GM23338 (cell line): Measurements from ENCODE around the gene INTS13. TPM values are rescaled to one million over a fixed set of nuclear protein-coding genes. Genes with fewer than 3 reads are reported as not detected.
"Not testable (repeated sequence)": the region's sequence is repeated elsewhere in the genome, so short reads cannot be mapped to it uniquely, and the experiment has no call there.

Experiments
- ATAC-seq: fragments of 200-7000 bp; cut with Tn5 transposase; 3 replicates; pipeline ENCODE4 v1.9.1; 2020
- DNase-seq: peaks from one replicate; pipeline ENCODE4 v3.0.0-alpha.2; 2015; ENCODE audit warnings: low spot score
- H2AFZ ChIP-seq: fragments of 200-600 bp; sonication (generic); 2 replicates; pipeline ENCODE4 v1.8.0; 2016; ENCODE audit warnings: antibody characterized with exemption, mild to moderate bottlenecking, moderate library complexity
- H3F3A ChIP-seq: fragments of 200-600 bp; sonication (generic); replicated peaks from 2 replicates; pipeline ENCODE4 v1.8.0; 2017; ENCODE audit warnings: antibody characterized with exemption, mixed run types, low read depth
- H3K27ac ChIP-seq: fragments of 200-600 bp; sonication (generic); 2 replicates; pipeline ENCODE4 v1.6.1; 2016; ENCODE audit warnings: low read depth
- H3K27me3 ChIP-seq: fragments of 200-600 bp; sonication (generic); 2 replicates; pipeline ENCODE4 v1.8.0; 2016; ENCODE audit warnings: mild to moderate bottlenecking, mixed run types, moderate library complexity; ENCODE audit not compliant: insufficient read depth
- H3K36me3 ChIP-seq: fragments of 200-600 bp; sonication (generic); 2 replicates; pipeline ENCODE4 v1.8.0; 2016; ENCODE audit warnings: mild to moderate bottlenecking; ENCODE audit not compliant: insufficient read depth
- H3K4me1 ChIP-seq: fragments of 200-600 bp; sonication (generic); 2 replicates; pipeline ENCODE4 v1.8.0; 2016; ENCODE audit warnings: mild to moderate bottlenecking, moderate library complexity; ENCODE audit not compliant: insufficient read depth
- H3K4me2 ChIP-seq: fragments of 200-600 bp; sonication (generic); 2 replicates; pipeline ENCODE4 v1.7.1; 2017; ENCODE audit warnings: mixed run types
- H3K4me3 ChIP-seq: fragments of 200-600 bp; sonication (generic); 2 replicates; pipeline ENCODE4 v1.6.1; 2016; ENCODE audit warnings: mixed run types
- H3K79me2 ChIP-seq: fragments of 200-600 bp; sonication (generic); replicated peaks from 2 replicates; pipeline ENCODE4 v1.8.0; 2017; ENCODE audit warnings: mild to moderate bottlenecking; ENCODE audit not compliant: insufficient read depth
- H3K9me2 ChIP-seq: fragments of 200-600 bp; sonication (generic); 2 replicates; pipeline ENCODE4 v1.8.0; 2017; ENCODE audit not compliant: insufficient read depth
- H4K20me1 ChIP-seq: fragments of 200-600 bp; sonication (generic); replicated peaks from 2 replicates; pipeline ENCODE4 v1.8.0; 2017; ENCODE audit warnings: mild to moderate bottlenecking; ENCODE audit not compliant: insufficient read depth
- H3K27ac Mint-ChIP-seq: 2 replicates; pipeline ENCODE4 v1.8.0; 2020; ENCODE audit warnings: inconsistent platforms, mild to moderate bottlenecking, moderate library complexity, mixed read lengths
- H3K27me3 Mint-ChIP-seq: 3 replicates; pipeline ENCODE4 v1.8.0; 2022; ENCODE audit warnings: low read depth, mild to moderate bottlenecking, moderate library complexity, mixed read lengths, inconsistent platforms; ENCODE audit not compliant: insufficient read depth, poor library complexity
- H3K36me3 Mint-ChIP-seq: 3 replicates; pipeline ENCODE4 v1.8.0; 2021; ENCODE audit warnings: low read depth, mild to moderate bottlenecking, inconsistent platforms, moderate library complexity, mixed read lengths
- H3K4me1 Mint-ChIP-seq: 3 replicates; pipeline ENCODE4 v1.8.0; 2020; ENCODE audit warnings: mild to moderate bottlenecking, inconsistent platforms, mixed read lengths
- H3K4me3 Mint-ChIP-seq: 3 replicates; pipeline ENCODE4 v1.8.0; 2021; ENCODE audit warnings: moderate library complexity, mild to moderate bottlenecking, inconsistent platforms, mixed read lengths
- H3K9me3 Mint-ChIP-seq: 3 replicates; pipeline ENCODE4 v1.8.0; 2020; ENCODE audit warnings: moderate library complexity, mild to moderate bottlenecking, inconsistent platforms, mixed read lengths
- CREB1 ChIP-seq: fragments of 250-450 bp; sonication (Bioruptor Pico); IDR thresholded peaks from 2 replicates; pipeline ENCODE4 v1.5.0; 2020; ENCODE audit warnings: low read depth, mild to moderate bottlenecking, moderate library complexity
- CTCF ChIP-seq, 2 experiments: fragments of 200-600 bp in 1 of 2; sonication (generic) in 1 of 2; conservative IDR thresholded peaks; 2 replicates each; pipeline versions ENCODE4 v1.5.1 to v1.6.1; 2016 to 2017; ENCODE audit warnings: antibody characterized with exemption in 2 of 2, low read depth in 2 of 2, mild to moderate bottlenecking in 2 of 2, moderate library complexity in 1 of 2
- ETS1 ChIP-seq: IDR thresholded peaks from 2 replicates; pipeline ENCODE4 v1.6.1; 2016; ENCODE audit warnings: antibody characterized with exemption
- EZH2 ChIP-seq: fragments of 200-600 bp; sonication (generic); IDR thresholded peaks from one replicate; pipeline ENCODE4 v1.8.0; 2017; ENCODE audit warnings: antibody characterized with exemption, mild to moderate bottlenecking, low read depth; ENCODE audit not compliant: unreplicated experiment
- EZH2phosphoT487 ChIP-seq: fragments of 200-600 bp; sonication (generic); IDR thresholded peaks from one replicate; pipeline ENCODE4 v1.8.1; 2018; ENCODE audit warnings: antibody characterized with exemption; ENCODE audit not compliant: unreplicated experiment
- NANOG ChIP-seq: IDR thresholded peaks from 2 replicates; pipeline ENCODE4 v1.6.1; 2016; ENCODE audit warnings: antibody characterized with exemption, borderline replicate concordance
- POLR2AphosphoS5 ChIP-seq: IDR thresholded peaks from 2 replicates; pipeline ENCODE4 v1.6.1; 2016; ENCODE audit warnings: antibody characterized with exemption, low read depth
- STAT1 ChIP-seq: IDR thresholded peaks from one replicate; pipeline ENCODE4 v1.6.1; 2016; ENCODE audit warnings: antibody characterized with exemption; ENCODE audit not compliant: unreplicated experiment
- ZNF331 ChIP-seq: fragments of 250-450 bp; sonication (Bioruptor Pico); IDR thresholded peaks from 2 replicates; pipeline ENCODE4 v1.5.0; 2020; ENCODE audit warnings: low read depth, mild to moderate bottlenecking, moderate library complexity
- ZNF462 ChIP-seq: fragments of 250-450 bp; sonication (Bioruptor Pico); IDR thresholded peaks from 2 replicates; pipeline ENCODE4 v1.5.0; 2020; ENCODE audit warnings: mild to moderate bottlenecking, moderate library complexity
- polyA plus RNA-seq: library from polyadenylated mRNA; unstranded; fragments of >200 nt; fragmentation: Nextera tagmentation; extraction: Ambion mirVana; gene quantifications from 2 replicates; pipeline ENCODE4 v1.2.1, GENCODE V29; 2016
- total RNA-seq: library from RNA; depleted of rRNA; stranded (reverse); fragments of >200 nt; shearing (Covaris generic); gene quantifications from 2 replicates; pipeline ENCODE4 v1.2.3, GENCODE V29; 2014

INTS13 gene
- total and polyA plus RNA-seq, 2 experiments from 2014 or later: 91.3 to 94.1 TPM

- no peak for TF ChIP-seq ZNF462 (CRISPR knock-in tag)
- TF ChIP-seq EZH2: no peak
- no peak for TF ChIP-seq NANOG
- TF ChIP-seq STAT1: no peak
- TF ChIP-seq ZNF331 (CRISPR knock-in tag): no peak
Observed at GRCh38 chr12:26961803-26962202, 24.0 kb upstream of the INTS13 start (continued).

- not testable (repeated sequence) for H3K4me2 ChIP-seq, H3K4me3 ChIP-seq, DNase-seq, H3K4me1 Mint-ChIP-seq, H3K27ac ChIP-seq, H3K9me3 Mint-ChIP-seq, H3K4me1 ChIP-seq, H3K27ac Mint-ChIP-seq, ATAC-seq, H3K79me2 ChIP-seq, H3F3A ChIP-seq, H3K4me3 Mint-ChIP-seq, H4K20me1 ChIP-seq, H3K27me3 Mint-ChIP-seq, H3K9me2 ChIP-seq, H3K27me3 ChIP-seq, H2AFZ ChIP-seq
- H3K36me3 ChIP-seq: peaks cover 24% of the 10 kb centered on the region; the same call in 1 of the 2 replicates
- H3K36me3 Mint-ChIP-seq: peaks cover 24% of the 10 kb centered on the region
Observed at GRCh38 chr12:26961391-26961790, 23.6 kb upstream of the INTS13 start.

- H3K36me3 ChIP-seq: peaks cover 7% of the 10 kb centered on the region; the same call in 1 of the 2 replicates
- no peak for ATAC-seq
- no peaks in the 10 kb centered on the region for H3K4me1 ChIP-seq
- no peak overlapping the region for H3K4me2 ChIP-seq
- Mint-ChIP-seq H3K36me3 (peaks cover 22% of the 10 kb centered on the region), H3K27ac (no peak overlapping the region), H3K27me3 (no peaks in the 10 kb centered on the region), H3K4me3 (no peak overlapping the region), H3K4me1 (no peaks in the 10 kb centered on the region; the same call in 2 of the 3 replicates), H3K9me3 (no peaks in the 10 kb centered on the region)
- H3K27me3 ChIP-seq: no peaks in the 10 kb centered on the region
- no peak for DNase-seq
- H4K20me1 ChIP-seq: no peaks in the 10 kb centered on the region
- H3F3A ChIP-seq: no peaks in the 10 kb centered on the region
- H3K27ac ChIP-seq: no peak overlapping the region
- TF ChIP-seq ZNF331 (CRISPR knock-in tag) (no peak), NANOG (no peak), POLR2AphosphoS5 (no peak), EZH2phosphoT487 (no peak), ETS1 (no peak), CREB1 (CRISPR knock-in tag) (no peak), CTCF (conservative IDR thresholded peaks at IDR 0.05; ENCODE audit: low read depth in 2 of 2) (no peak), STAT1 (no peak), EZH2 (no peak)
- H2AFZ ChIP-seq: no peak overlapping the region
- H3K79me2 ChIP-seq: peaks cover 42% of the 10 kb centered on the region
- H3K4me3 ChIP-seq: no peak overlapping the region
- H3K9me2 ChIP-seq: no peaks in the 10 kb centered on the region
Observed at GRCh38 chr12:26954027-26954426, 16.2 kb upstream of the INTS13 start.
